ACHN (cell line): ENCODE results near the gene KLHL22.
"Not testable (repeated sequence)": the region's sequence is repeated elsewhere in the genome, so short reads cannot be mapped to it uniquely, and the experiment has no call there.

Experiments used
- DNase-seq: peaks from one replicate; pipeline ENCODE4 v3.0.0-alpha.2; 2015
- in situ Hi-C: cut with HindIII; loops from 2 replicates; pipeline ENCODE4 v1.10.0; 2017; ENCODE audit warnings: low sequenced_read_pairs, low pct_ligation_motif_present, low pct_unique_long_range_greater_than_20kb

KLHL22 gene

GRCh38 chr22:20526305-20526627 is 30.7 kb upstream of the KLHL22 start:
- no peak for DNase-seq
- in situ Hi-C loops: no loop called here

DNA sequence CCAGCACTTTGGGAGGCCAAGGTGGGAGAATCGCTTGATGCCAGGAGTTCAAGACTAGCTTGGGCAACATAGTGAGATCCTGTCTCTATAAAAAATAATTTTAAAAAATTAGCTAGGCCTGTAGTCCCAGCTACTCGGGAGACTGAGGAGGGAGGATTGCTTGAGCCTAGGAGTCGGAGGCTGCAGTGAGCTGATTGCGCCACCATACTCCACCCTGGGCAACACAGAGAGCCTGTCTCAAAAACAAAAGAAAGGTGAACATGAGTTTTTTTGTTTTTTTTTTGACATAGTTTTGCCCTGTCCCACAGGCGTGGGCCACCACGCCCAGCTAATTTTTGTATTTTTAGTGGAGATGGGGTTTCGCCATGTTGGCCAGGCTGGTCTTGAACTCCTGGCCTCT is 29.5 kb upstream of the KLHL22 start:
- in situ Hi-C loops: no loop called here
- no peak for DNase-seq

DNA sequence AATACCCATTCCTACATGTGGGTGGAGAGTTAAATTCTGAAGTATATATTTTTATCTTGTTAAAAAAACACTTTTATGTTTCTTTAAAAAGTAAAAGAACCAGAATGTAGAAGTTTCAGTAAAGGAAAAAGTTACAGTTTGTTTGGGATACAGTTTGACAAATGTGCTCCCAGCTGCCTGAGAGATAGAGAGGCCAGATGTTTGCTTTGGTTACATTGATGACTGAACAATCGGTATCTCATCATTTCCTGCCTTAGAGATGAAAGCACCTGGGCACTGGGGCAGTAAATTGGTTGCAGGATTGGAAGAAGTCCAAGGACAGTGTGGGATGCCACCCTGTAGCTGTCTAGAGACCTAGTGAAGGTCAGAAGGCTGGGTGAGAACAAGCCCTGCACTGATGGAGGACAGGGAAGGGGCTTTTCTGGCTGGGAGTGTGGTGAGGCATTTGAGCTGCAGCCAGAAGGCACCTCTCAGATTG is 28.4 kb upstream of the KLHL22 start:
- peak; percentile 15 for DNase-seq
- in situ Hi-C loops: no loop called here

GRCh38 chr22:20523086-20523983 is 27.7 kb upstream of the KLHL22 start:
- in situ Hi-C loops: no loop called here
- DNase-seq: no peak

- no peak for DNase-seq
- in situ Hi-C loops: no loop called here
Measured at GRCh38 chr22:20522134-20523004, 26.8 kb upstream of the KLHL22 start.

DNA sequence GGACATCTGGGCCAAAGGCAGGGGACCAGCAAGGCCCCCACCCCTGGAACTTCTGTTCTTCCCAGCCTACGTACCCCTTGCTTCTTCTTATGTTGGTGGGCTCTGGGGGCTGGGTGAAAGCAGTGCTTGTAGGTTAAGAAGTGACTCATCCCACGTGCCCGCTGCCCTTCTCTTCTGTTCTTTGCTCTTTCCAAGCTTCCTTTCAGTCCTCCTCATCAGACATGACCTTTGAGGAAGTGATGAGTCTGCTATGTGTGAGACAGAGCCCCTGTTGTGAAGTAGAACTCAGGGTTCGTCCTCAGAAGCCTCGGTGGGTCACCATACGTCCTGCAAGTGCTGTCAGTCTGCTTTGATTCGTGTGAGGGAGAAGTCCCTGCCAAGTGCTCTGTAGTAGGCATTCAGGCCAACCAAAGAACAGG is 24.5 kb upstream of the KLHL22 start:
- in situ Hi-C loops: no loop called here
- DNase-seq: no peak

DNA sequence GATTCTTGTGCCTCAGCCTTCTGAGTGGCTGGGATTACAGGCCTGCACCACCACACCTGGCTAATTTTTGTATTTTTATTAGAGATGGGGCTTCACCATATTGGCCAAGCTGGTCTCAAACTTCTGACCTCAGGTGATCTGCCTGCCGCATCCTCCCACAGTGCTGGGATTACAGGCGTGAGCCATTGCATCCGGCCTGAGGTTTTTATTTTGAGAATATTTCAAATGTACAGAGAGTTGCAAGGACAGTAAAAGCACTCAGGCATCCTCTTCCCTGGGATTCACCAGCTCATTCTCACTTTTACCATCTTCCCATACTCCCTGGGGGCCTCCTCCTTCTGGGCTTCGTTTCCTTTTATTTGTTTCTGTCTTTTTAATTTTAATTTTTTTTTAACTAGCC is 24.0 kb upstream of the KLHL22 start:
- in situ Hi-C loops: no loop called here
- no peak for DNase-seq

- DNase-seq: no peak
- in situ Hi-C loops: no loop called here
Measured at GRCh38 chr22:20517841-20518592, 22.4 kb upstream of the KLHL22 start.

- in situ Hi-C loops: no loop called here
- DNase-seq: no peak
Measured at GRCh38 chr22:20517422-20517821, 21.8 kb upstream of the KLHL22 start.

- DNase-seq: no peak
- in situ Hi-C loops: no loop called here
Measured at GRCh38 chr22:20516399-20516798, 20.8 kb upstream of the KLHL22 start.

- no peak for DNase-seq
- in situ Hi-C loops: no loop called here
Measured at GRCh38 chr22:20514658-20515406, 19.2 kb upstream of the KLHL22 start.

- in situ Hi-C loops: no loop called here
- DNase-seq: no peak
Measured at GRCh38 chr22:20511578-20512229, 16.1 kb upstream of the KLHL22 start.

GRCh38 chr22:20510811-20511577 is 15.4 kb upstream of the KLHL22 start:
- in situ Hi-C loops: no loop called here
- no peak for DNase-seq

DNA sequence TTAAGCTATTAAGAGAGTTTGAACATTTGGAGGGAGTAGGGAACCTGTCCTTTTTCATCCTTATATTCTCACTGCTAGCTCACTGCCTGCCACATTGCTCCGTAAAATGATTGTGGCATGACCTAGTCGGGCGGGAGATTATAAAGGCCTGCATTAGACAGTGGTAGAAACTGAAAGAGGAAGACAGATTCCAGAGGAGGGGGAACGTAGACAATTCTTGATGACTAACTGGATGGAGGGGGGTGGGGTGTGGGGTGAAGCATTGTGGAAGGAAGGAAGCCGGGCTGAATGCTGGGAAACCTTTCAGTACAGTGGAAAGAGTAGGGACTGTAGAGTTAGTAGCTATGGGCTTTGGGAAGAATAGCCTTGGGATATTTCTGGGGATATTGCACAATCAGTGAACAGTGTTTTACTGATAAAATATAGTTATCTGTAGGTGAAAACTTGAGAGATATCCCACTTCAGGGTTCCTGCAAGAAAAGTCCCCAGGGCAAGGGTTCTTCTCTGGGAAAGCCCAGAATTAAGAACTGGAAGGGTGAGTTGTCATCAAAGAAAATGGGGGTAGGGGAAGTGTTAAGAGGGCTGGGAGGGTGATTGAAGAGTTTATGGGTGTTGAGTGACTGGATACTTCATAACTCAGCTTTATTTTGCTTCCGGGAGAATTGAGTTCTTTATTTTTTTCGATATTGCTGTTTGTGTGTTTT is 13.9 kb upstream of the KLHL22 start:
- in situ Hi-C loops: no loop called here

GRCh38 chr22:20508815-20509271 is 13.2 kb upstream of the KLHL22 start:
- no peak for DNase-seq
- in situ Hi-C loops: no loop called here

More for the DNA sequence above, 13.9 kb upstream of the KLHL22 start:
- DNase-seq: peak; percentile 89

DNA sequence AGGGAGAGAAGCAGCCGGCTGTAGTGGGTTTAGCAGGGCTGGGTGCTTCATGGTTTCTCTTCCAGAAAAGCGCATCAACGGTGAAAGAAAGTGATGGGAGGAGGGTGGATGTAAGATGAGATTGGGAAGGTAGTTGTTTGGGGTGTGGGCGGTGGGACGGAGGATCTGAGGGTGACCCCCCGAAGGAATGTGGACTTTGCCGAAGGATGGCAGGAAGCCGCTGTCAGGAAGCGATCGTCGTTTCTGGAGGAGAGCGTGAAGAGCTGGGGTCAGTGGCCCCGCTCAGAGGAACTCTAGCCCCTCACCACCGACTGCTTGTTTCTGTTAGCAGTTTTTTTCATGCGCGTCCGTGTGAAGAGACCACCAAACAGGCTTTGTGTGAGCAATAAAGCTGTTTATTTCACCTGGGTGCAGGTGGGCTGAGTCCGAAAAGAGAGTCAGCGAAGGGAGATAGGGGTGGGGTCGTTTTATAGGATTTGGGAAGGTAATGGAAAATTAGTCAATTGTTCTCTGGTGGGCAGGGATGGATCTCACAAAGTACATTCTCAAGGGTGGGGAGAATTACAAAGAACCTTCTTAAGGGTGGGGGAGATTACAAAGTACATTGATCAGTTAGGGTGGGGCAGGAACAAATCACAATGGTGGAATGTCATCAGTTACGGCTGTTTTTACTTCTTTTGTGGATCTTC is 12.6 kb upstream of the KLHL22 start:
- in situ Hi-C loops, DNase-seq: not testable (repeated sequence)
